Common myeloid progenitor, CD34-positive (primary cell): ENCODE data around the gene APOH.
A peak's percentile ranks its signal among the peaks of the same experiment; 100 is the strongest.

Experiments used
- CTCF ChIA-PET: fragments of 350-600 bp; sonication (Branson Sonifier 250); formaldehyde crosslinking; loops from one replicate; lab custom pipeline; 2021; ENCODE audit warnings: antibody characterized with exemption; lab: Charles Lee
- POLR2A ChIA-PET: fragments of 350-600 bp; sonication (Branson Sonifier 250); formaldehyde crosslinking; loops from one replicate; lab custom pipeline; 2021; ENCODE audit warnings: antibody characterized with exemption; lab: Charles Lee
- DNase-seq, 3 donors: peaks; one replicate each; pipeline versions ENCODE4 v3.0.0 to v3.0.0-alpha.2; 2013
- H3K27ac ChIP-seq, 2 experiments: 1 replicate in 1 of 2; 2 replicates in 1 of 2; pipeline ENCODE4 v1.7.0; 2013; ENCODE audit warnings: inconsistent platforms in 2 of 2, low read length in 2 of 2, mild to moderate bottlenecking in 2 of 2, low read depth in 1 of 2, moderate library complexity in 1 of 2; ENCODE audit not compliant: severe bottlenecking in 2 of 2, insufficient read depth in 1 of 2, poor library complexity in 1 of 2
- H3K27me3 ChIP-seq, 5 experiments: replicated peaks in 2 of 5; 1 replicate in 3 of 5; 2 replicates in 2 of 5; pipeline versions ENCODE4 v1.6.1 to v1.7.0; 2013; ENCODE audit warnings: low read length in 4 of 5, mild to moderate bottlenecking in 2 of 5, moderate library complexity in 2 of 5, inconsistent platforms in 1 of 5; ENCODE audit not compliant: insufficient read depth in 5 of 5, control insufficient read depth in 4 of 5
- H3K36me3 ChIP-seq, 4 experiments: 1 replicate in 2 of 4; 2 replicates in 2 of 4; pipeline versions ENCODE4 v1.6.1 to v1.7.0; 2013; ENCODE audit warnings: low read length in 3 of 4, control low read depth in 1 of 4, mild to moderate bottlenecking in 1 of 4; ENCODE audit not compliant: control insufficient read depth in 4 of 4, insufficient read depth in 4 of 4
- H3K4me1 ChIP-seq, 4 experiments: 1 replicate in 3 of 4; 2 replicates in 1 of 4; pipeline versions ENCODE4 v1.6.1 to v1.7.1; 2013; ENCODE audit warnings: low read length in 3 of 4, mild to moderate bottlenecking in 3 of 4, control low read depth in 1 of 4, inconsistent platforms in 1 of 4, moderate library complexity in 1 of 4; ENCODE audit not compliant: control insufficient read depth in 4 of 4, insufficient read depth in 4 of 4; ENCODE audit errors: control extremely low read depth in 1 of 4
- H3K4me3 ChIP-seq, 7 experiments: 1 replicate in 4 of 7; 2 replicates in 3 of 7; pipeline versions ENCODE4 v1.5.1 to v1.7.0; 2013; ENCODE audit warnings: mild to moderate bottlenecking in 7 of 7, low read length in 6 of 7, moderate library complexity in 6 of 7, inconsistent platforms in 2 of 7, low read depth in 2 of 7, control low read depth in 1 of 7; ENCODE audit not compliant: insufficient read depth in 4 of 7, control insufficient read depth in 1 of 7; ENCODE audit errors: extremely low read depth in 1 of 7
- H3K9me3 ChIP-seq, 5 experiments: 1 replicate in 4 of 5; 2 replicates in 1 of 5; pipeline versions ENCODE4 v1.6.1 to v1.7.1; 2013; ENCODE audit warnings: low read length in 4 of 5, mild to moderate bottlenecking in 2 of 5, inconsistent platforms in 1 of 5, low read depth in 1 of 5, moderate library complexity in 1 of 5; ENCODE audit not compliant: control insufficient read depth in 4 of 5, insufficient read depth in 2 of 5; ENCODE audit errors: control extremely low read depth in 1 of 5
- WGBS: methylation state at CpG from one replicate; pipeline ENCODE4 v1.1.5; 2013; ENCODE audit not compliant: insufficient coverage; 5-methylcytosine and 5-hydroxymethylcytosine counted together

APOH gene

DNA sequence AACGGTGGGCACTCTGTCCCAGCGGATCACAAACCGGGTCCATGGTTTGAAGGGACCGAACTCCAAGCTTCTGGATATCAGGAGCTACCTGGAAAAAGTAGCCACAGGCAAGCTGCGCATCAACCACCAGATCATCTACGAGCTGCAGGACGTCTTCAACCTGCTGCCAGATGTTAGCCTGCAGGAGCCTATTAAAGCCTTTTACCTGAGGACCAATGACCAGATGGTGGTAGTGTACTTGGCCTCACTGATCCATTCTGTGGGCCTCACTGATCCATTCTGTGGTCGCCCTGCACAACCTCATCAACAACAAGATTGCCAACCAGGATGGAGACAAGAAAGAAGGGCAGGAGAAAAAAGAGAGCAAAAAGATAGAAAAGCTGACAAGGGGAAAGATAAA, 31.0 kb downstream of the APOH start:
- Histone ChIP-seq H3K9me3 (no peaks in the 10 kb centered on the region), H3K4me1 (peaks cover 0 to 3% (median 0%) of the 10 kb centered on the region in 4 experiments), H3K36me3 (no peaks in the 10 kb centered on the region), H3K4me3 (no peak overlapping the region), H3K27ac (no peak overlapping the region), H3K27me3 (no peaks in the 10 kb centered on the region)
- WGBS: 95% methylated on average over 8 of the region's 8 CpGs
- POLR2A ChIA-PET: no interaction called here
- CTCF ChIA-PET: interaction anchor here (0.7 kb wide), 1 partner anchor 103 kb away, joined by 3 read pairs; no protein-coding TSS in a partner anchor
- no peak for DNase-seq

DNA sequence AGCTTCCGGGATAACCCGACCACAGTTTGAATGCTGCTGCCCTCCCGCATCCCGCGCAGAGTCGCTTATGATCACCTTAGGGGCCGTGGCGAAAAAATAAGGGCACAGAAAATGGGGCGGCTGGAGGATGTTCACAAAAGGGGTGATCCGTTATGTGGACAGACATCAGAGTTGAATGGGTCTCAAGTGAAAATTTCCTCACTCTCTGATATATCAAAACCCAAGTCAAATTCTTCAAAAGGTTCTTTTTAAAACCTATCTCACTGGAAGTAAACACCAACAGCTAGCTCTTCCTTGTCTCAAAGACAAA, 36.9 kb downstream of the APOH start:
- Histone ChIP-seq H3K9me3 (no peaks in the 10 kb centered on the region), H3K36me3 (no peaks in the 10 kb centered on the region), H3K27ac (peak overlapping the region in 1 of 2 experiments; percentile 64), H3K4me3 (peak overlapping the region in 6 of 7 experiments; percentile 53 to 87 (median 80)), H3K27me3 (no peaks in the 10 kb centered on the region), H3K4me1 (peaks cover 0 to 19% (median 17%) of the 10 kb centered on the region in 4 experiments)
- CTCF ChIA-PET: interaction anchor here (2.5 kb wide), 1 partner anchor 10 kb away, joined by 11 read pairs; no protein-coding TSS in a partner anchor
- no peak for DNase-seq
- POLR2A ChIA-PET: no interaction called here
- 3% methylated on average over 10 of the region's 10 CpGs for WGBS

DNA sequence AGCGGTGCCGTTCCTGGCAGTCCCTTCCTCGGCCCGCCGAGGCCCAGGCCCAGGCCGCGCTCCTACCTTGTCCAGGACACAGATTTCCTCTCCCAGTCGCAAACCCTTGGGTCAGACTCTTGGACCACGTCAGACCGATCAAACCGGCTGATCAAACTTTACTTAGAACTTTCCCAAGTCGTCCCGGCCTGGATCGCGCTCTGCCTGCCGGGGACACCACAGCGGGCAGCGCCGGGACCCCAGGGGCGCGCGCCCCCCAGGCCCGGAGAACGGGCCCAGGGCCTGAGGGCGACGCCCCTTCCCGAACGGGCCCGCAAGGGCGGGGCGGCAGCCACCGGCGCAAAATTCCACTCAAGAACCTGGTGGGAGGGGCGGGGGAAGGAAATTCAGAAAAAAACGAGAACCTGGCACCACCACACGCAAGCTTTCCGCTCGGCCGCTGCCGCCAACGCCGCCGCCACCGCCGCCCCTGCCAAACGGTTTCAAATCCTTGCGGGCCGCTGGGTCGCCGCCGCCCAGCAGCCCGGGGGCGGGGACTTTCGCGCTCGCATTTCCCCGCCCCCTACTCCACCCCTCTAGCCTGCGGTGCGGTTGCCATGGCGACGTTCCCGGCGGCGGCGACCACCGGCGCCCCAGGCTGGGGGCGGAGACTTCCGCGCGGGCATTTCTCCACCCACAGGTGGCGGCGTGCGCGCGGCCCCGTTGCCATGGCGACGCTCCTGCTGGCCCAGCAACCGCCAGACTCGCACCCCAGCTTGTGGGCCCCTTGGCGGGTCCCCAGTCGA, 37.4 kb downstream of the APOH start, which contains the start of gene CEP112:
Gene CEP112, minus strand, starts transcription at position 541 of the 785 bp plus-strand sequence.
- no peaks in the 10 kb centered on the region for H3K36me3 ChIP-seq
- under 1% methylated on average over 69 of the region's 83 CpGs for WGBS
- POLR2A ChIA-PET: no interaction called here
- CTCF ChIA-PET: interaction anchor here (1.7 to 2.5 kb wide), 2 partner anchors 8 to 11 kb away, joined by 7 to 11 read pairs; no protein-coding TSS in a partner anchor
- peak within 1 kb of the TSS; percentile 53 to 87 (median 78) for H3K4me3 ChIP-seq
- peak; percentile 90 to 95 (median 93) for DNase-seq
- peaks cover 0 to 19% (median 17%) of the 10 kb centered on the region in 4 experiments for H3K4me1 ChIP-seq
- no peaks in the 10 kb centered on the region for H3K27me3 ChIP-seq
- no peaks in the 10 kb centered on the region for H3K9me3 ChIP-seq
- H3K27ac ChIP-seq: peak within 1 kb of the TSS in 1 of 2 experiments; percentile 71

DNA sequence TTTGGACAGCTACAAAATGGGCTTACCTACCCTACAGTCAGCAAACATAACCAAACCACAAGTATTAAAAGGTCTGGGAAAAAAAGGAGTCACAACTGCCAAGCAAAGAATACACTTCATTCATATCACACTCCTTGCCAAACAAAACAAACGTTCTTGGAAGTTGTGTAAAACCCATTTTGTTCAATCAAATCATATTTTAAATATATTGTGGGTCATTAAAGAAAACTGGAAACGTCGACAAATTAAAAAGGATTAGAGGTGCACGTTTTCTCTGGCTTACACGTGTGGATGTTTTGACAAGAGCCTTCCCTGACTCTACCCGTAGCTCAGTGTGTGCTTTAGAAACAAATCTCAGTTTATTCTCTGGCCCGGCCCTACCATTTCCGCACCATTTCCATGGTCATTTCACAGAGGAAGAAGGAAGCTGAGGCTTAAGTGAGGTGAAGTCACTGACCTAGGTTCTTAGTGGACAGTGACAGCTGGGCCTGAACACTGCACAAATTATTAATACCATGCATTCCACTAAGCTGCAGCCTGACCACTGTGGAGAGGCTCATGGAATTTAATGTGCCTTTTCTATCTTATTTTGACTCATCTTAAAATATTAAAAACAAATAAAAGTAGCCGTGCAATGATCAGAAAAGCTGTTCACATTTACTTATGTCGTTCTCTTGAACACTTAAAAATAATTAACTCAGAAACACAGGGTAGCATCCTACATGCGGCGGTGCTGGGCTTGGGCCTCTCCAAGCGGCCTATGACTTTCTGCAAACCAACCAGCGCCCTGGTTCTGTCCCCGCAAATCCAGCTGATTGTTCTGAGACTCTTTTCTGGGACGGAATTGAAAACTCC, 38.2 kb downstream of the APOH start:
- CTCF ChIA-PET: interaction anchor here (1.7 kb wide), 1 partner anchor 9 kb away, joined by 7 read pairs; no protein-coding TSS in a partner anchor
- DNase-seq: peak in 2 of 3 donors; percentile 20 to 38
- POLR2A ChIA-PET: no interaction called here
- WGBS: 29% methylated on average over 9 of the region's 16 CpGs
- Histone ChIP-seq H3K4me3 (peak overlapping the region; percentile 53 to 87 (median 78)), H3K36me3 (no peaks in the 10 kb centered on the region), H3K27me3 (no peaks in the 10 kb centered on the region), H3K27ac (peak overlapping the region in 1 of 2 experiments; percentile 71), H3K9me3 (no peaks in the 10 kb centered on the region), H3K4me1 (peaks cover 0 to 19% (median 17%) of the 10 kb centered on the region in 4 experiments)

DNA sequence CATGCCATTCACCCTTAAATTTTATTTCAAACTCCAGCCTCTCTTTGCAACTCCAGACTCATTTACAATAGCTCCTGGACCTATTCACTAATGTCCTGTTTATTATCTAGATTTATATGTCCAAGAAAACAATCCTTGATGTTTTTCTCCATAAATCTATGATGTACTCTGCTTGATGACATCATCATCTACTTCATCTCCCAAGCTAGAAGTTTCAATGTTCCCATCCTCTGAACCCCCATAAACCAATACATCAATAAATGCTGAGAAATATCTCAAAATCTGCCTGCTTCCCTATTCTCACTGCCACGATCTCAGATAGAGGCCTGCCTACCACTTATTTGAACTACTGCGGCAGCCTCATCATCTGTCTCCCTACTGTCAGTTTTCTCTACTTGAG, 41.5 kb downstream of the APOH start:
- Histone ChIP-seq H3K27me3 (no peaks in the 10 kb centered on the region), H3K4me3 (no peak overlapping the region), H3K27ac (no peak overlapping the region), H3K9me3 (peaks cover 0 to 2% (median 0%) of the 10 kb centered on the region in 5 experiments), H3K4me1 (peaks cover 0 to 19% (median 17%) of the 10 kb centered on the region in 4 experiments), H3K36me3 (no peaks in the 10 kb centered on the region)
- no peak for DNase-seq
- WGBS: 81% methylated on average over 2 of the region's 2 CpGs
- ChIA-PET CTCF (no interaction called here), POLR2A (no interaction called here)

GRCh38 chr17:66185862-66186261, 43.4 kb downstream of the APOH start:
- DNase-seq: no peak
- 98% methylated on average over 4 of the region's 4 CpGs for WGBS
- H3K36me3 ChIP-seq: peaks cover 0 to 6% (median 2%) of the 10 kb centered on the region in 4 experiments
- peaks cover 0 to 5% (median 4%) of the 10 kb centered on the region in 4 experiments for H3K4me1 ChIP-seq
- H3K4me3 ChIP-seq: no peak overlapping the region
- no peaks in the 10 kb centered on the region for H3K27me3 ChIP-seq
- H3K27ac ChIP-seq: no peak overlapping the region
- ChIA-PET POLR2A (no interaction called here), CTCF (no interaction called here)
- peaks cover 0 to 2% (median 0%) of the 10 kb centered on the region in 5 experiments for H3K9me3 ChIP-seq
